ENCODE results near the gene SEMA3D.
A peak's percentile ranks its signal among the peaks of the same experiment; 100 is the strongest.

Gene SEMA3D

GRCh38 chr7:85074016-85074415, 112.8 kb downstream of the SEMA3D start:
- no peak for DNase-seq

GRCh38 chr7:85070967-85071628, 115.8 kb downstream of the SEMA3D start:
- no peak for DNase-seq

- peak in 1 of 3 donors; percentile 10 for DNase-seq
These were observed 118.1 kb downstream of the SEMA3D start for GRCh38 chr7:85068799-85069198.

GRCh38 chr7:85067371-85067770, 119.5 kb downstream of the SEMA3D start:
- DNase-seq, result no peak

DNA sequence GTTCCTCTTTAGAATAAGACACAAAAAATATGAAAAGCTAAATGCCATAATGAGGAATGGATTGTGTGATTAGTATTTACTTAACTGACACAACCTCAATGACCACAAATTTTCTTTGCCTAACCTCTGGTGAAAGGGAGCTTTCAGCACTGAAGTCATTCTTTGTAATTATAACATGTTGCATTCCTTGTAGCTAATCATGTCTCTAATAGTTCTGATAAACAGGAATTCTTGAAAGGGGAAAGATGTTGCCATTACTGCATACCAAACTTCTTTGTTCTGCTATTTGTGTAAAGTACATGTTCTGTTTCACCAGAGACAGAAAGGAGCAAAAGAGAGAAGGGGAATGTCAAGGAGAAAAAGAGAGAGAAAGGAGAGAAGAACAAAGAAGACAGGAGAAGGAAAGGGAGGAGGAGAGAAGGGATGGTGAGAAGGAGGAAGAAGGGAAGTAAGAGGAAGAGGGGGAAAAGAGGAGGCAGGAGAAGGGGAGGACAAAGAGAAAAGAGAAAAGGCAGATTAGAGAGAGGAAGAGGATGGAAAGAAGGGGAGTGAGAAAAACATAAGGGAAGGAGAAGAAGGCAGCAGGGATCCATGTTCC, 120.9 kb downstream of the SEMA3D start:
- no peak for DNase-seq

GRCh38 chr7:85065306-85065705, 121.5 kb downstream of the SEMA3D start:
- DNase-seq, result no peak

- no peak for DNase-seq
These were observed 124.2 kb downstream of the SEMA3D start for GRCh38 chr7:85062651-85063050.

- DNase-seq, result no peak
These were observed 125.4 kb downstream of the SEMA3D start for GRCh38 chr7:85061456-85061855.

DNA sequence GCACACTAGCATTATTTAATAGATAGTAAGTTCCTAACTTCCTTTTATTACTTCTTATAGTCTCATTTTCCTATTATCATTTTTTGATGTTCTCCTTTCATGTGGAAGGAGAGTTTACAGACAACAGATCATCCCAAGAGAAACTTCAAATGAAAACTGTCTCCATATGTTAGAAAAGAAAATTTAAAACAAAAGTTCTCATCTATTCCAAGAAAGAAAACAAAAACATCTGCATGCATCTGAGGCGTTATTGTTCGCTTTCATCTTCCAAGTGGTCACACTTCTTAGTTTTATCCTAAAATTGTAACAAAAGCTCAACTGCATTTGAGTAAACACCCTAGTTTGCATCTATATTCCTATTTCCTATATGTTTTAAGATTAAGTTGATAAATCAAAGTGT, 126.2 kb downstream of the SEMA3D start:
- DNase-seq, result no peak

DNA sequence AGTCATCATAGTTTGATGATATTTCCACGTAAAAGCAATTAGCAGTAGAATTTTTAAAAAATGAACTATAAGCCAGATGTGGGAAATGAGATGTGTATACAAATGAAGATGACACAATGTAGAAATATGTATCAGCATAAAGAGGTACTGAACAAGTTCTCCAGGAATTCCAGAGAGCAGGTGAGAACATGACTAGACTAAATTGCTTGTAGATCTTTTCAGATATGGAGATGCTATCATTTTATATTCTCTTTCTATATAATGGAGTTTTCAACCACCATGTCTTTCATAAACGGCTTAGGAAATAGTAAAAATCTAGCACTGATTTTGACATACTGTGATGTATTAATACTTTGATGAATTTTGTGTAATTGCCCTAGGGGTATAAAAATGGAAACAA, 130.9 kb downstream of the SEMA3D start:
- DNase-seq, result no peak

GRCh38 chr7:85055196-85055595, 131.7 kb downstream of the SEMA3D start:
- DNase-seq, result no peak

DNA sequence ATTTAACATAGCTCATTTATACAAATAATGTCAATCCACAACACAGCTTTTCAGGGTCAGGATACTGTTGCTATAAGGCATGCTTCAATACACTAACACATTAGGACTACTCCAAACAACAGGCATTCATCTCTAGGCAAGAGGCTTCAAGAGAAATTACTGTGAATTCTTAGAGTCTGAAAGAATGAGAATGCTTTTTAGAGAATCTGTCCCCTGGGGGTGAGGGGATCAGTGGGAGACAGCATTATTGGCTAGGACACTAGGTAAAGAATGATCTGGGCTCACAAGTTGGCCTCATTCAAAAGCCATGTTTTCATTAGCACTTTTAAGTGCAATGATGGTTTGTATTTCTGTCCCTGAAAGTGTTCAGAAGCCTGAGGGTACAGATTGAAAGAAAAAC, 132.6 kb downstream of the SEMA3D start:
- no peak for DNase-seq

- DNase-seq, result no peak
These were observed 134.0 kb downstream of the SEMA3D start for GRCh38 chr7:85052894-85053293.

GRCh38 chr7:85052056-85052737, 134.7 kb downstream of the SEMA3D start:
- no peak for DNase-seq

GRCh38 chr7:85046534-85046933, 140.3 kb downstream of the SEMA3D start:
- no peak for DNase-seq

DNA sequence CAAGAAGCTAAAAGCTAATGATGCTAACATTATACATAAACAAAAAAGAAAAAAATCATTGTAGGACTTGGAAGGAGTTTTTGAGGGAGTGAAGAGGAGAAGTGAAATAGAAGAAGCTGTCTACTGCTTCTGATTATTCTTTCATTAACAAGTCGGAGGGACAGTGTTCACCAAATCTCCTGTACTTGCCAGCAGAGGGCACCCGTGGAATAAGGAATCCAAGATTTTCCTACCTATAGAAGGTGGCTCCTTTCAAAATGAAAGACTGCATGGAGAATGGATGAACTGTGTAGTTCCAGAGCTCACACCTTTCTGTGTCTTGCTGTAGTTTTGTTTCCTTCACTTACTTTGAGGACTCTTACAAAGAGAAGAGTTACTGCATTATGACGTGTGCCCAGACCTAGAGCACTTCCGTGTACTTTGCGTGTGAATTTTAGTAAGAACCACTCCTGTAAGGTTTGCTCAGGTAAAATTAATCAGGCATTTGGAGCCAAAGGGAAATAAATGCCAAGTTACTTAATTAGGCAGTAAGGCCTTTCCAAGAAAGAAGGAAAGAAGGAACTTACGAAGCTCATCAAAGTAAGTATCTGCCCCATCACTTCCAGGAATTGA, 145.1 kb downstream of the SEMA3D start:
- peak; percentile 58 to 74 (median 71) for DNase-seq

GRCh38 chr7:85039196-85039923, 147.5 kb downstream of the SEMA3D start:
- DNase-seq, result no peak

GRCh38 chr7:85038466-85038865, 148.4 kb downstream of the SEMA3D start:
- no peak for DNase-seq

GRCh38 chr7:85033263-85033662, 153.6 kb downstream of the SEMA3D start:
- no peak for DNase-seq

DNA sequence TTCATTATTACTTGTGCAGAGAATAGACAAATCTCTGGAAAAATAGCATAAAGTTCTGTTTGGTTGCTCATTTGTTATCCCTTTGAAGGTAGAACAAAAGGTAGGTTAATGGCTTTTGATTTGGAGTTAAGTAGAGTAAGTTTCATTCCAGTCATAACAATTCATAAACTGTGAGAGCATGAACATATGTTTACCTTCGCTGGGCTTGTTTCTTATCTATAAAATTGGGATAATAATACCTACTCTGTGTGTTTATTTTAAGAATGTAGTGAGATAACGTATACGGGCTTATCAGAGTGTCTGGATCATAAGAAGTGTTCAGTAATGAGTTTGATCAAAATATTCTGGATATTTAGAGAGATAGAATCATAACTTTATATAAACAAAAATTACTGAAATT, 155.4 kb downstream of the SEMA3D start:
- DNase-seq, result no peak

- peak; percentile 13 to 57 (median 46) for DNase-seq
These were observed 156.0 kb downstream of the SEMA3D start for GRCh38 chr7:85030893-85031292.

DNA sequence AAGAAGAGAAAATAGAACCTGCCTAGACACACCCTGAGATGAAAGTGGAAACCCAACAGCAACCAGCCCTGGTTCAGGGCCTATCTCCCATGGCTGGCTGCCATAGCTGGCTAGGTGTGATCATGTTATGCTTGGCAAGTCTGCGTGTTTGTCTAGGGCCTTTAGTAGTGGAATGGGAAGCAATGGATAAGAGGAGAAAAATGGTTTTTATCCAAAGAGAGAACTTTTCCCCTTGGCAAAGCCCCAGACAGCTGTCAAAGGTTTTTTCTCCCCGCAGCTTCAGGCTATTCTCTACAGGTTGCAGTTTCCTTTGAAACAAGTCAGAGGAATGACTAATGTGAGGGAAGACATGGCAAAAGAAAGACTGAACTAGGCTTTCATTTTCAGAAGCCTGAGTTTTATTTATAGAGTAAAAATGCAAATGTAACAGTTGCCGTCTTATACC, 161.5 kb downstream of the SEMA3D start:
- DNase-seq, result no peak

DNA sequence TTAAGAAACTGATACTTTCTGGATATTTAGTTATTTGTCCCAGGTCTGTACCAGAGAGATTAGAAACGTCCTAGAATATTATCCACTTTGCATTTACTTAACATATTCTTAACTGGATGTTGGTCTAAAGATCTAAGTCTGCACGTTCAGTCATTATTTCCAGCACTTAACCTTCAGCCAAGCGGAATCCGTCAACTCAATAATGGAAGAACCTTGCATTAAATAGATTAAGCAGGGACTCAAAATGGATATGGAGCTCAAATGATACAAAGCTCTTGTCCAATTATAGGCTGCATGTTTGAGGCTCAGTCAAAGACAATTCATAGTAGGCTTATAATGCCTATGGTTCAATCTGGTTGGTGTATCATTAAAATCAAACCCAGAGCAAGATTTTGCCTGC, 162.9 kb downstream of the SEMA3D start:
- DNase-seq, result no peak
